AG09309 (cell line): Measurements from ENCODE around the gene APBB2.

Source experiments
- DNase-seq: peaks from one replicate; pipeline ENCODE4 v3.0.0-alpha.2; 2010; ENCODE audit warnings: low read depth
- H3K4me3 ChIP-seq: 2 replicates; pipeline ENCODE4 v1.5.1; 2011; ENCODE audit warnings: mild to moderate bottlenecking, low read depth, low read length, moderate library complexity; ENCODE audit not compliant: control insufficient read depth
- TF ChIP-seq, protein P1 (sequence below): IDR thresholded peaks from 2 replicates; pipeline ENCODE4 v1.5.1; 2011; ENCODE audit warnings: mild to moderate bottlenecking, low read depth, low read length, inconsistent platforms; ENCODE audit not compliant: insufficient read depth, control insufficient read depth; ENCODE audit errors: missing control alignments

APBB2 gene

DNA sequence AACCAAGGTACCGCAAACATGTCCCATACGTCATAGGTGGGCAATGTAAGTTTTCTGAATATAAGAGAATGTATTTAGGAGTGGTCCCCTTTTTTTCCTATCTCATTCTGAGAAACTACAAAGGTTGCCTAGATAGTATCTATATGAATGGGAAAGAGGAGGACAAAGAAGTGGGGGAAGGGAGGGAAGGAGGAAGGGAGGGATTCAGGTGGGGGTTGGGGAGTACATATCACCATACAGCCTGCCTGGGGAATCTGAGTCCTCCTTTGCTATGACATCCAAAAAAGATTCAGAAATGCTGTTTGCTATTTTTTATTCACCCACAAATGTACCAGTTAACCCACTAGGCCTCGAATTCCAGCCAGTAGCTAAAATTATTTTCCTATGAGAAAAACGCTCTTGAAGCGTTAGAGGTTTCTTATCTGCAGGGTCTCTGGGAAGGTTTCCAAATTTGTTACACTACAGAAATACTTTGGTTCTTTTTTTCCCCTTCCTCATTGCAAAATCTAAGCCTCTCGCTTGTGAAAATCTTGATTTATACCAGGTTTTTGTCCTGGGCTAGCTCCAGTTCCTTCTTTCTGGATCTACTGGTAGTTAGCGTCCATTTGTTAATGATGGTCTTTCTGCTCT is 251.7 kb downstream of the APBB2 start:
- TF ChIP-seq, protein P1, sequence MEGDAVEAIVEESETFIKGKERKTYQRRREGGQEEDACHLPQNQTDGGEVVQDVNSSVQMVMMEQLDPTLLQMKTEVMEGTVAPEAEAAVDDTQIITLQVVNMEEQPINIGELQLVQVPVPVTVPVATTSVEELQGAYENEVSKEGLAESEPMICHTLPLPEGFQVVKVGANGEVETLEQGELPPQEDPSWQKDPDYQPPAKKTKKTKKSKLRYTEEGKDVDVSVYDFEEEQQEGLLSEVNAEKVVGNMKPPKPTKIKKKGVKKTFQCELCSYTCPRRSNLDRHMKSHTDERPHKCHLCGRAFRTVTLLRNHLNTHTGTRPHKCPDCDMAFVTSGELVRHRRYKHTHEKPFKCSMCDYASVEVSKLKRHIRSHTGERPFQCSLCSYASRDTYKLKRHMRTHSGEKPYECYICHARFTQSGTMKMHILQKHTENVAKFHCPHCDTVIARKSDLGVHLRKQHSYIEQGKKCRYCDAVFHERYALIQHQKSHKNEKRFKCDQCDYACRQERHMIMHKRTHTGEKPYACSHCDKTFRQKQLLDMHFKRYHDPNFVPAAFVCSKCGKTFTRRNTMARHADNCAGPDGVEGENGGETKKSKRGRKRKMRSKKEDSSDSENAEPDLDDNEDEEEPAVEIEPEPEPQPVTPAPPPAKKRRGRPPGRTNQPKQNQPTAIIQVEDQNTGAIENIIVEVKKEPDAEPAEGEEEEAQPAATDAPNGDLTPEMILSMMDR: no peak
- no peak for DNase-seq
- H3K4me3 ChIP-seq: no peak overlapping the region

DNA sequence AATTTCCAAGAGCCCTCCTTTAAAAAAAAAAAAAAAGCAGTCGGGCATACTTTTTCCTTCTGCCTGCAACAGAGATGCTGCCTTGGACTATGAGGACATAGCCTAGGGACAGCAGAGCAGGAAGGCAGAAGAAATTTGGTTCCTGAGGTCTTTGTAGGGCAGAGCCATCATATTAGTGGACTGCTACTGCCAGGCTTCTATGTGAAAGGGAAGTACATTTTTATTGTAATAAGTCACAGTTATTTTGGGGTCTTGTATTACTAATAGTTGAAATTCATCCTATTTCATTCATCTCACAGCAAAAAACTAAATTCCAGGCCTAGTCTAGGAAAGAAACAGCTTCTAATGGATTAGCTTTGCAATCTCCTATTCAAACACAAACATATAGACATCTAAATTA is 253.4 kb downstream of the APBB2 start:
- H3K4me3 ChIP-seq: no peak overlapping the region
- no peak for DNase-seq
- TF ChIP-seq, protein P1: no peak

DNA sequence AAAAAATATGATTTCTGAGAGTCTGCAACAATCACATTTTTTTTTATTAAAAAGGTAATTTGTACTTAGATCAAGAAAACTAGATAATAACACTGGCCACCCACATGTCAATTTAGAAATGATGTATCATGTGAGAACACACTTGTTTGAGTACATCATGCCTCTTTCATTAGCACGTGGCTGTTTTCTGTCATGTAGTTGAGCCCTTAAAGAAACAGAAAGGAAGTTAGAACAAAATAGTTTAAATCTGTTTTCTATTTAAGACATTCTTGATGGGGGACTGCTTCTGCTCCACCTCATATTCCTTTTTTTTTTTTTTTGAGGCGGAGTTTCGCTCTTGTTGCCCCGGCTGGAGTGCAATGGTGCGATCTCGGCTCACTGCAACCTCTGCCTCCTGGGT is 257.1 kb downstream of the APBB2 start:
- TF ChIP-seq, protein P1: no peak
- no peak overlapping the region for H3K4me3 ChIP-seq
- no peak for DNase-seq

DNA sequence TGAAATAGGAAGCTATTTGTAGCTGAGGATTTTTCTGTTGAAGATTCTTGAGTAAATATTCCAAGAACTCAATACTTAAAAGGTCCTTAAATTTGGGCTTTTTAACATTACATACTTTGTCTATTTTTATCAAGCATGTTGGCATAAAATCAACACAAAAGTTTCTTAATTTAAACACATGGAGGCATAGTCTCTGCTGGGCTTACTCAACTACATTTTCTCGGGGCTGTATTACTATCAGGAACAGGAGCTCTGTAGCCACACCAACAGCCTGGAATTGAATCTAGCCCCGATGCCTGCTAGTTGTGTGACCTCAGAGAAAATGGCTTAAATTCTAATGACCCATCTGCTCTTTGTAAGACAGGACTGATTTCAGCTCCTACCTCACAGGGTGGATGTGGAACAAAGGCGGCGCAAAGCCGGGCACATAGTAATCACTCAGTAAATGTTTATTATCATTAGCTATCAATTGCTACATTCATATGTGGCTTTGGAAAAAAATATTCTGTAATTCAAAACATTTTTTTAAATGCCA is 257.6 kb downstream of the APBB2 start:
- TF ChIP-seq, protein P1: no peak
- H3K4me3 ChIP-seq: no peak overlapping the region
- no peak for DNase-seq

DNA sequence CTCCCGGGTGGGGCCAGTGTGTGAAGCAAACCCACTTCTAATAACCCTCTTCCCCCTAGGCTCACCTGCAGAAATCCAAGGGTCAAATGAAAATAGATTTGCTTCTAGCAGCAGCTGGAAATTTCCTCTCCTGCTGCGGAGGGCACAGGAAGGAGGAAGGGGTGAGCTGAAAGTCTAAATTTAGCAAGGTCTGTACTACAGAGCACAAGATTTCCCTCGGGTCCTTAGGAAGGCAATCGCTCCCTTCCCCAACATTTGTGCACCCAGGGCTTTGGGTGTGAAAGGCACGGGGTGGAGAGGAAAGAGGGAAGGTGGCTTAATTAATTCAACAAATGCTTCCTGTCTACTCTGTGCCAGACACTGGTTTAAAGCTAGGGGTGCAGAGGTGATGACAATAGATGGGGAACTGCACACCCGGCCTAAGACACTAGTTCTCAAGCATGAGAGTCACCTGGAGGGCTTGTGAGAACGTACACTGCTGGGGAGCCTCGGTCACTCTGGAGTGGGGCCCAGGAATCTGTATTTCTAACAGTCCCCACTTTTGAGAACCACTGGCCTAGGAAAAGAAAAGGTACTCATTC is 260.2 kb downstream of the APBB2 start:
- DNase-seq: no peak
- TF ChIP-seq, protein P1: no peak
- no peak overlapping the region for H3K4me3 ChIP-seq

DNA sequence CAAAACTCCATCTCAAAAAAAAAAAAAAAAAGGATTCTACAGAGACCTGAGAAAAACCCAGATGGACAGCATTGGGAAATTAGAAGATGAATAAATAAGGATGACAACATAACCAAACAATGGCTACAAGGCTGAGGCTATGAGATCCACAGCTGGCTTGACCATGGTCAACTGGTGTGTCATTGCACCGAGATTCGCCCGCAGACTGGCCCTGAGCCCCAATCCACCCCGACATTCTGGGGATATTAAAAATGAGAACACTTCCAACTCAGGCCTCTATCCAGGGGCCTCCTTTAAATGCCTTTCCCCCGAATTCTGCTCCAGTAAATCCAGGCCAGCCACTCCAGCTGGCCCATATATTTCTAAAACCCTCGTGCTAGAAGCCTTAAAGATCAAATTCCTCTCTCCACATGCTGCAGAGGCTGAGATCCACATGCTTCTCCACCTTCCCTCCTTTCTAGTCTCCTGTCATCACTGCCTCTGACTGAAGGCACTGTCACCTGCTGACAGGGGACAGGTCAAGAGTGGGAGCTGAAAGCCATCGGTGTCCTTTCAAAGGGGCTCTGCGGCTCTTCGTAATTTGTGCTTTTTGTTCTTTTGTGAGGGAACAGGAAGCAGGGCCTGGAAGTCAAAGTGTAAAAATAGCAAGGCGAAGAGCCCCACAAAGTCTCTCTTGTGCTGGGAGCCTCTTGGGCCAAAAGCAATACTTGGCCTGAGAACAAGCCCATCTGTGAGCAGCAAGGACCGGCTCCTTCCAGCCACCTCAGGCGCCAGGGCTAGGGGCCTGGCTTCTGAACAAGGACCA is 260.9 kb downstream of the APBB2 start:
- TF ChIP-seq, protein P1: no peak
- H3K4me3 ChIP-seq: no peak overlapping the region
- DNase-seq: no peak
